ENCODE results near the gene YEATS4.

YEATS4 gene

GRCh38 chr12:69438539-69438938, 79.0 kb downstream of the YEATS4 start:
- no peak for DNase-seq

GRCh38 chr12:69440016-69440415, 80.5 kb downstream of the YEATS4 start:
- DNase-seq: no peak

Data from EL (cell line).